ENCODE results near the gene PDE10A.

DNA sequence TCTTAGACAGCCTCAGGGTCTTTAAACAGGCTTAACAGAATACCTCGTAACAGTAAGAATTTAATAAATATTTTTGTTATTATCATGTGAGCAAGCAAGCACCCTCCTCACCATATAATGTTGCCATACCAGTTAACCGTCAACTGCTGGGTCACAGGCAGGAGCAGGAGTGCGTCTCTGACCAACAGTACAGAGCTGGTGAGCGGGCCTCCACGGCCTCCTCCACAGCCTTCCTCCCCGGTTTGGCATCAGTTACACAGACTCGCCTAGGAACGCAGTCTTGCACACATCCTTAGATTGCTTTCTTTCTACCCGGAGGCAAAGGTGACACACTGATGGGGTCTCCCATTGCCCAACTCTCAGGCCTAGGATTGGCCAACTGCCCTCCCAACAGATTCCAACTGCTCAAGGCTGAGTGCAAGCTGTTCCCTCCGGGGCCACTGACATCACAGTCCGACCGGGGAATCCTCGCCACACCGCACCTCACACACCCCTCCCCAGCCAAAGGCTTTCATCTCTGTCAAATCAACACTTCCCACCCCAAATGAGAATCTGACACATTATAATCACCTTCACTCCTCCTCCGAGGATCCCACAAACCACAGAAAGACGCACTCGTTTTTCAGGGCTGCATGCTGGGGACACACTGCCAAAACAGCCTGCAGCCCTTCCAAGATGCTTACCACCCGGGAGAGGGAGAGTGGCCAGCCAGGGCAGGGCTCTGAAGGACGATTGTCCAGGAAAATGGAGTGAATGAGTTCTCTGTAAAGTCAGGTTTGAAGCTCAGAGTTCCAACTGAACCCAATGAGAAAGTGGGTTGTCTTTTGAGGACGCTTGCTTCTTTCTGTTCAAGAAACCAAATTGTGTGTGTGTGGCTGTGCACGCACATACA is 63.2 kb downstream of the PDE10A start:
- no peak for TF ChIP-seq EZH2 (IDR thresholded peaks at IDR 0.05)
- no peak for TF ChIP-seq FOXP2 (optimal IDR thresholded peaks at IDR 0.05; ENCODE audit: control extremely low read depth, extremely low read length, insufficient read depth)

Measured in SK-N-MC (cell line).